ENCODE measurements around the gene ACY1.

GRCh38 chr3:51968883-51969678 is 14.3 kb upstream of the ACY1 start:
- TF ChIP-seq MAZ (IDR thresholded peaks at IDR 0.05; ENCODE audit: borderline replicate concordance, low read depth, low read length) (no peak), CTCF (IDR thresholded peaks at IDR 0.05) (no peak), NFE2L2 (conservative IDR thresholded peaks at IDR 0.05; ENCODE audit: low read length) (no peak), ELK1 (IDR thresholded peaks at IDR 0.05; ENCODE audit: low read depth, low read length) (no peak), RAD21 (conservative IDR thresholded peaks at IDR 0.05 in 1 of 2, IDR thresholded peaks at IDR 0.05 in 1 of 2) (no peak), RCOR1 (IDR thresholded peaks at IDR 0.05; ENCODE audit: low read depth, low read length) (no peak), MAX (IDR thresholded peaks at IDR 0.05) (no peak), BHLHE40 (IDR thresholded peaks at IDR 0.05; ENCODE audit: low read depth, low read length) (no peak), SMC3 (IDR thresholded peaks at IDR 0.05) (no peak), NR3C1 (IDR thresholded peaks at IDR 0.05) (no peak)

All from A549 (cell line).